Fibroblast of lung (primary cell): Measurements from ENCODE around the gene SRC.

ENCODE experiments used
- EZH2 ChIP-seq: IDR thresholded peaks from 2 replicates; pipeline ENCODE4 v1.5.1; 2012; ENCODE audit warnings: low read length, control low read depth, mild to moderate bottlenecking; ENCODE audit errors: missing control alignments
- TF ChIP-seq, protein P1 (sequence below), 2 donors: IDR thresholded peaks in 1 of 2; conservative IDR thresholded peaks in 1 of 2; 1 replicate in 1 of 2; 2 replicates in 1 of 2; pipeline ENCODE4 v1.5.1; 2011 to 2012; ENCODE audit warnings: low read length in 2 of 2, control low read depth in 1 of 2, inconsistent platforms in 1 of 2, low read depth in 1 of 2, mild to moderate bottlenecking in 1 of 2

DNA sequence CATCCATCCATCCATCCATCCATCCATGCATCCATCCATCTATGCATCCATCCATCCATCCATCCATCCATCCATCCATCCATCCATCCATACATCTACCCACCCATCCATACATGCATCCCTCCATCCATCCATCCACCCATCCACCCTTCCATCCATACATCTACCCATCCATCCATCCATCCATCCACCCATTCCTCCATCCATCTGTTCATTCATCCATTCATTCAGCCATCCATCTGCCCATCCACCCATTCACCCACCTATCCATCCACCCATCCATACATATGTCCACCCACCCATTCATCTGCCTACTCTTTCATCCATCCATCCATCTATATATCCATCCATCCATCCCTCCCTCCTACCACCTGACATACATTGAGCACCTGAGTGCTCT is 104.4 kb downstream of the SRC start:
- TF ChIP-seq, protein P1, sequence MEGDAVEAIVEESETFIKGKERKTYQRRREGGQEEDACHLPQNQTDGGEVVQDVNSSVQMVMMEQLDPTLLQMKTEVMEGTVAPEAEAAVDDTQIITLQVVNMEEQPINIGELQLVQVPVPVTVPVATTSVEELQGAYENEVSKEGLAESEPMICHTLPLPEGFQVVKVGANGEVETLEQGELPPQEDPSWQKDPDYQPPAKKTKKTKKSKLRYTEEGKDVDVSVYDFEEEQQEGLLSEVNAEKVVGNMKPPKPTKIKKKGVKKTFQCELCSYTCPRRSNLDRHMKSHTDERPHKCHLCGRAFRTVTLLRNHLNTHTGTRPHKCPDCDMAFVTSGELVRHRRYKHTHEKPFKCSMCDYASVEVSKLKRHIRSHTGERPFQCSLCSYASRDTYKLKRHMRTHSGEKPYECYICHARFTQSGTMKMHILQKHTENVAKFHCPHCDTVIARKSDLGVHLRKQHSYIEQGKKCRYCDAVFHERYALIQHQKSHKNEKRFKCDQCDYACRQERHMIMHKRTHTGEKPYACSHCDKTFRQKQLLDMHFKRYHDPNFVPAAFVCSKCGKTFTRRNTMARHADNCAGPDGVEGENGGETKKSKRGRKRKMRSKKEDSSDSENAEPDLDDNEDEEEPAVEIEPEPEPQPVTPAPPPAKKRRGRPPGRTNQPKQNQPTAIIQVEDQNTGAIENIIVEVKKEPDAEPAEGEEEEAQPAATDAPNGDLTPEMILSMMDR (conservative IDR thresholded peaks at IDR 0.05 in 1 of 2, IDR thresholded peaks at IDR 0.05 in 1 of 2; ENCODE audit: low read depth in 1 of 2, low read length in 2 of 2): no peak
- TF ChIP-seq EZH2: no peak
